ENCODE measurements around the gene RALY.

DNA sequence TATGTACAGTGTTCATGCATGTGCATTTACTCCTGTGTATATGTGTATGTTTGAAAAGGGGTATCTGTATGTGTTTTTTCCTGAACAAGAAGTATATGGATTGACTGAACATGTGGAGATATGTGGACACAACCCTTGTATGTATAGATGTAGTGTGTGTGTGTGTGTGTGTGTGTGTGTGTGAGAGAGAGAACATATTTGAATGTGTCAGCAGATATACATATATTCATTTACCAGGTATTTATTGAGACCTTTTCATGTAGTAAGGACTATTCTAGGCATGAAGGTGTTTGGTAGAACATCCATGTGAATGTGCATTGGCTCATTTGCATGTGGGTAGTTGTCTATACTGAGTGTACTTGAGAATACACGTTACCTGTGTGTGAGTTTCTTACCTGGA is 79.1 kb downstream of the RALY start:
- TF ChIP-seq, protein P1, sequence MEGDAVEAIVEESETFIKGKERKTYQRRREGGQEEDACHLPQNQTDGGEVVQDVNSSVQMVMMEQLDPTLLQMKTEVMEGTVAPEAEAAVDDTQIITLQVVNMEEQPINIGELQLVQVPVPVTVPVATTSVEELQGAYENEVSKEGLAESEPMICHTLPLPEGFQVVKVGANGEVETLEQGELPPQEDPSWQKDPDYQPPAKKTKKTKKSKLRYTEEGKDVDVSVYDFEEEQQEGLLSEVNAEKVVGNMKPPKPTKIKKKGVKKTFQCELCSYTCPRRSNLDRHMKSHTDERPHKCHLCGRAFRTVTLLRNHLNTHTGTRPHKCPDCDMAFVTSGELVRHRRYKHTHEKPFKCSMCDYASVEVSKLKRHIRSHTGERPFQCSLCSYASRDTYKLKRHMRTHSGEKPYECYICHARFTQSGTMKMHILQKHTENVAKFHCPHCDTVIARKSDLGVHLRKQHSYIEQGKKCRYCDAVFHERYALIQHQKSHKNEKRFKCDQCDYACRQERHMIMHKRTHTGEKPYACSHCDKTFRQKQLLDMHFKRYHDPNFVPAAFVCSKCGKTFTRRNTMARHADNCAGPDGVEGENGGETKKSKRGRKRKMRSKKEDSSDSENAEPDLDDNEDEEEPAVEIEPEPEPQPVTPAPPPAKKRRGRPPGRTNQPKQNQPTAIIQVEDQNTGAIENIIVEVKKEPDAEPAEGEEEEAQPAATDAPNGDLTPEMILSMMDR (conservative IDR thresholded peaks at IDR 0.05), result no peak
- no peak for TF ChIP-seq EZH2 (IDR thresholded peaks at IDR 0.05; ENCODE audit: low read depth)
